GM12878 (cell line): ENCODE data around the gene ARID5B.

Source experiments
- EGR1 ChIP-seq, 2 experiments: IDR thresholded peaks; 1 replicate in 1 of 2; 2 replicates in 1 of 2; pipeline ENCODE4 v1.6.1; 2011 to 2012; ENCODE audit warnings: low read depth in 2 of 2, low read length in 2 of 2, borderline replicate concordance in 1 of 2, mild to moderate bottlenecking in 1 of 2, moderate library complexity in 1 of 2
- FOXM1 ChIP-seq: IDR thresholded peaks from 2 replicates; pipeline ENCODE4 v1.6.1; 2012; ENCODE audit warnings: low read depth, mild to moderate bottlenecking, inconsistent platforms, low read length, moderate library complexity
- GABPA ChIP-seq: IDR thresholded peaks from 2 replicates; pipeline ENCODE4 v1.6.1; 2014; ENCODE audit warnings: antibody characterized with exemption, low read depth, mild to moderate bottlenecking, inconsistent platforms
- RFX5 ChIP-seq: IDR thresholded peaks from 2 replicates; pipeline ENCODE4 v1.6.1; 2011; ENCODE audit warnings: low read depth, low read length, improper control_type of control experiment
- SMAD5 ChIP-seq: IDR thresholded peaks from 2 replicates; pipeline ENCODE4 v1.6.1; 2016; ENCODE audit warnings: antibody characterized with exemption, low read depth
- TF ChIP-seq, protein P1 (sequence below), 3 experiments: IDR thresholded peaks in 2 of 3; conservative IDR thresholded peaks in 1 of 3; 2 replicates each; pipeline ENCODE4 v1.5.1; 2011; ENCODE audit warnings: low read depth in 3 of 3, low read length in 3 of 3, mild to moderate bottlenecking in 3 of 3, control low read depth in 2 of 3, moderate library complexity in 2 of 3, inconsistent platforms in 1 of 3, mixed read lengths in 1 of 3; ENCODE audit not compliant: control insufficient read depth in 2 of 3, insufficient read depth in 1 of 3; ENCODE audit errors: extremely low read depth in 1 of 3
- TF ChIP-seq, protein P2 (sequence below): fragments of 450-650 bp; formaldehyde crosslinking; IDR thresholded peaks from 2 replicates; pipeline ENCODE4 v1.4.0; 2022; ENCODE audit warnings: mild to moderate bottlenecking, moderate library complexity

DNA sequence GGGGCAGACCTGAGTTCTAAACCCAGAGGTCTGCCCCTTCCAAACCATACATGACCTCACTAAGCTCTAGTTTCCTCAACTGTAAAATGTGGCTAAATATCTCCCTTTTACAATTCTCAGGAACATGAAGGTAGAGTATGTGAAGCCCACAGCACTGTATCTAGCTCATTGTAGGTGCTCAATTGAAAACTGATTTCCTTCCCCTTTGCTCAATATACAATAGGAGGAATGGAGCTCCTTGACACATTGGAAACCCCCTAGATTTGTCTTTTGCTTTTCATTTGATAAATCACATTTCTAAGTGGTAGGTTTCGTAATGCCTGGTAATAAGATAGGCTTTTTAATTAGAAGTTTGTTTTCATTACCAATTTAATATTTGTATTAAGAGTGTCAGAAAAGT is 153.3 kb downstream of the ARID5B start:
- TF ChIP-seq GABPA (no peak), EGR1 (IDR thresholded peaks at IDR 0.05; ENCODE audit: borderline replicate concordance in 1 of 2, low read depth in 2 of 2, low read length in 2 of 2) (no peak), SMAD5 (no peak), RFX5 (no peak), FOXM1 (no peak)
- TF ChIP-seq, protein P1, sequence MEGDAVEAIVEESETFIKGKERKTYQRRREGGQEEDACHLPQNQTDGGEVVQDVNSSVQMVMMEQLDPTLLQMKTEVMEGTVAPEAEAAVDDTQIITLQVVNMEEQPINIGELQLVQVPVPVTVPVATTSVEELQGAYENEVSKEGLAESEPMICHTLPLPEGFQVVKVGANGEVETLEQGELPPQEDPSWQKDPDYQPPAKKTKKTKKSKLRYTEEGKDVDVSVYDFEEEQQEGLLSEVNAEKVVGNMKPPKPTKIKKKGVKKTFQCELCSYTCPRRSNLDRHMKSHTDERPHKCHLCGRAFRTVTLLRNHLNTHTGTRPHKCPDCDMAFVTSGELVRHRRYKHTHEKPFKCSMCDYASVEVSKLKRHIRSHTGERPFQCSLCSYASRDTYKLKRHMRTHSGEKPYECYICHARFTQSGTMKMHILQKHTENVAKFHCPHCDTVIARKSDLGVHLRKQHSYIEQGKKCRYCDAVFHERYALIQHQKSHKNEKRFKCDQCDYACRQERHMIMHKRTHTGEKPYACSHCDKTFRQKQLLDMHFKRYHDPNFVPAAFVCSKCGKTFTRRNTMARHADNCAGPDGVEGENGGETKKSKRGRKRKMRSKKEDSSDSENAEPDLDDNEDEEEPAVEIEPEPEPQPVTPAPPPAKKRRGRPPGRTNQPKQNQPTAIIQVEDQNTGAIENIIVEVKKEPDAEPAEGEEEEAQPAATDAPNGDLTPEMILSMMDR (IDR thresholded peaks at IDR 0.05 in 2 of 3, conservative IDR thresholded peaks at IDR 0.05 in 1 of 3; ENCODE audit: control insufficient read depth in 2 of 3, extremely low read depth in 1 of 3, insufficient read depth in 1 of 3, low read depth in 3 of 3, low read length in 3 of 3), result no peak
- TF ChIP-seq, protein P2, sequence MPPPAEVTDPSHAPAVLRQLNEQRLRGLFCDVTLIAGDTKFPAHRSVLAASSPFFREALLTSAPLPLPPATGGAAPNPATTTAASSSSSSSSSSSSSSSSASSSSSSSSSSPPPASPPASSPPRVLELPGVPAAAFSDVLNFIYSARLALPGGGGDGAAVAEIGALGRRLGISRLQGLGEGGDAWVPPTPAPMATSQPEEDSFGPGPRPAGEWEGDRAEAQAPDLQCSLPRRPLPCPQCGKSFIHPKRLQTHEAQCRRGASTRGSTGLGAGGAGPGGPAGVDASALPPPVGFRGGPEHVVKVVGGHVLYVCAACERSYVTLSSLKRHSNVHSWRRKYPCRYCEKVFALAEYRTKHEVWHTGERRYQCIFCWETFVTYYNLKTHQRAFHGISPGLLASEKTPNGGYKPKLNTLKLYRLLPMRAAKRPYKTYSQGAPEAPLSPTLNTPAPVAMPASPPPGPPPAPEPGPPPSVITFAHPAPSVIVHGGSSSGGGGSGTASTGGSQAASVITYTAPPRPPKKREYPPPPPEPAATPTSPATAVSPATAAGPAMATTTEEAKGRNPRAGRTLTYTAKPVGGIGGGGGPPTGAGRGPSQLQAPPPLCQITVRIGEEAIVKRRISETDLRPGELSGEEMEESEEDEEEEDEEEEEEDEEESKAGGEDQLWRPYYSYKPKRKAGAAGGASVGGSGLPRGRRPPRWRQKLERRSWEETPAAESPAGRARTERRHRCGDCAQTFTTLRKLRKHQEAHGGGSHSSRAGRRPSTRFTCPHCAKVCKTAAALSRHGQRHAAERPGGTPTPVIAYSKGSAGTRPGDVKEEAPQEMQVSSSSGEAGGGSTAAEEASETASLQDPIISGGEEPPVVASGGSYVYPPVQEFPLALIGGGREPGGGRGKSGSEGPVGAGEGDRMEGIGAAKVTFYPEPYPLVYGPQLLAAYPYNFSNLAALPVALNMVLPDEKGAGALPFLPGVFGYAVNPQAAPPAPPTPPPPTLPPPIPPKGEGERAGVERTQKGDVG (CRISPR knock-in tag), result no peak
